Memory B cell (primary cell): ENCODE data around the gene LRRC4C.
A peak's percentile ranks its signal among the peaks of the same experiment; 100 is the strongest.

Experiments
- ATAC-seq: fragments of 150-1000 bp; cut with Tn5 transposase; 2 replicates; pipeline ENCODE4 v1.10.0; 2021; ENCODE audit warnings: low read depth, mild to moderate bottlenecking, moderate library complexity
- DNase-seq, 2 donors: peaks; one replicate each; pipeline ENCODE4 v3.0.0; 2022; ENCODE audit warnings: low spot score in 2 of 2
- H3K27ac Mint-ChIP-seq: one replicate; pipeline ENCODE4 v1.8.0; 2022; ENCODE audit warnings: mild to moderate bottlenecking, moderate library complexity, mixed read lengths
- H3K27me3 Mint-ChIP-seq: one replicate; pipeline ENCODE4 v1.8.0; 2022; ENCODE audit warnings: mixed read lengths
- H3K36me3 Mint-ChIP-seq: one replicate; pipeline ENCODE4 v1.8.0; 2022; ENCODE audit warnings: mild to moderate bottlenecking, mixed read lengths
- H3K4me1 Mint-ChIP-seq: one replicate; pipeline ENCODE4 v1.8.0; 2022; ENCODE audit warnings: mixed read lengths
- H3K4me3 Mint-ChIP-seq: one replicate; pipeline ENCODE4 v1.8.0; 2022; ENCODE audit warnings: mild to moderate bottlenecking, moderate library complexity, mixed read lengths
- H3K9me3 Mint-ChIP-seq: one replicate; pipeline ENCODE4 v1.8.0; 2022; ENCODE audit warnings: mixed read lengths

Gene LRRC4C

GRCh38 chr11:41328324-41328723, 131.1 kb downstream of the LRRC4C start:
- no peaks in the 10 kb centered on the region for H3K4me1 Mint-ChIP-seq
- no peaks in the 10 kb centered on the region for H3K9me3 Mint-ChIP-seq
- H3K36me3 Mint-ChIP-seq, result no peaks in the 10 kb centered on the region
- no peak overlapping the region for H3K27ac Mint-ChIP-seq
- no peak overlapping the region for H3K4me3 Mint-ChIP-seq
- no peaks in the 10 kb centered on the region for H3K27me3 Mint-ChIP-seq
- no peak for ATAC-seq
- no peak for DNase-seq

GRCh38 chr11:41323446-41323845, 136.0 kb downstream of the LRRC4C start:
- DNase-seq, result no peak
- H3K4me3 Mint-ChIP-seq, result no peak overlapping the region
- H3K9me3 Mint-ChIP-seq, result no peaks in the 10 kb centered on the region
- peaks cover 3% of the 10 kb centered on the region for H3K4me1 Mint-ChIP-seq
- H3K27me3 Mint-ChIP-seq, result no peaks in the 10 kb centered on the region
- no peaks in the 10 kb centered on the region for H3K36me3 Mint-ChIP-seq
- no peak for ATAC-seq
- H3K27ac Mint-ChIP-seq, result no peak overlapping the region

DNA sequence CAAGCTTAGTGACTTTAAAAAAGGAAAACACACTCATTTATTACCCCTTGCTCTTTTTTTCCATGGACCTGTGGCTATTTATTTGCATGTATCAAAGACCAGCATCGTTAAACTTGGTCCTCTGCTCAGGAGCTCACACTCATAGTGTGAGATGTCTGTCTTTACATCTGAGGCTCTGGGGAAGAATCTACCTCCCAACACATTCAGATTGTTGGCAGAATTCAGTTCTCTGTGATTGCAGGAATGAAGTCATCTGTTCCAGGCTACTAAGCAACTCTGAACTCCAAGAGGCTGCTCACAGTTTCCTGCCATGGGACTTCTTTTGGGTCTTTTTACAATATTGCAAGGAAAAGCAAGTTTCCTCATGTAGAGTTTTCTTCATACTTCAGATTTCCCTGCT, 138.8 kb downstream of the LRRC4C start:
- no peaks in the 10 kb centered on the region for H3K9me3 Mint-ChIP-seq
- ATAC-seq (no peak), DNase-seq (no peak)
- no peaks in the 10 kb centered on the region for H3K27me3 Mint-ChIP-seq
- no peak overlapping the region for H3K27ac Mint-ChIP-seq
- H3K4me1 Mint-ChIP-seq, result peaks cover 3% of the 10 kb centered on the region
- H3K36me3 Mint-ChIP-seq, result no peaks in the 10 kb centered on the region
- no peak overlapping the region for H3K4me3 Mint-ChIP-seq

- H3K4me1 Mint-ChIP-seq, result peaks cover 3% of the 10 kb centered on the region
- no peaks in the 10 kb centered on the region for H3K36me3 Mint-ChIP-seq
- no peaks in the 10 kb centered on the region for H3K9me3 Mint-ChIP-seq
- ATAC-seq (no peak), DNase-seq (no peak)
- no peak overlapping the region for H3K4me3 Mint-ChIP-seq
- H3K27me3 Mint-ChIP-seq, result no peaks in the 10 kb centered on the region
- H3K27ac Mint-ChIP-seq, result no peak overlapping the region
These were observed 139.2 kb downstream of the LRRC4C start for GRCh38 chr11:41320238-41320637.

DNA sequence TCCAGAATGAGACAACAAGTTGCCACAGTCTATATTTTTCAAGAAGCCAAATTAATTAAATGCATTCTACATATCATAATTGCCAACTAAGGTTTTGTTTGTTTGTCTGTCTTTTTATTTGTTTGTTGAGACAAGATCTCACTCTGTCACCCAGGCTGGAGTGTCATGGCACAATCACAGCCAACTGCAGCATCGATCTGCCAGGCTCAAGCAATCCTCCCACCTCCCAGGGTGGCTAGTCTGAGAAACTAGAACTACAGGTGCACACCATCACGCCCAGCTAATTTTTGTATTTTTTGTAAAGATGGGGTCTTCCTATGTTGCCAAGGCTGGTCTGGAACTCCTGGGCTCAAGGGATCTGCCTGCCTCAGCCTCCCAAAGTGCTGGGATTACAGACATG, 140.0 kb downstream of the LRRC4C start:
- Mint-ChIP-seq H3K4me3 (no peak overlapping the region), H3K27ac (no peak overlapping the region), H3K4me1 (peaks cover 3% of the 10 kb centered on the region), H3K27me3 (no peaks in the 10 kb centered on the region), H3K9me3 (no peaks in the 10 kb centered on the region), H3K36me3 (no peaks in the 10 kb centered on the region)
- ATAC-seq, result no peak
- no peak for DNase-seq

DNA sequence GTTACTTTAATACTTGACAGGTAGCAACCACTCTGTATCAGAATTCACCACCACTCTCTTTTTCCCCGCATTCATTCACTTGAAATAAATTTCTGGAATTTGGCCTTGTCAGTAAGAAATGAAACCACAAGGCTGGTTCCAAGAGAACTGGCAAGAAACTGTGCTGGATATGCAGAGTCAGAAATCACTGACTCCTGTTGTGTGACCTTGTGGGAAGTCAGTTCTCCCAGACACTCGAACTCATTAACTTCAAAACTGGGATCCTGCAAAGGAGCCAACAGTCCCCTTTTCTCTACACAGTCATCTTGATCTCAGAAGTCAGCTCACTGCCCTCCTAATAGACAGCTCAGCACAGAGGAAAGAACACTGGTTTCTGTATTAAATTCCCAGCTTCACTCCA, 142.7 kb downstream of the LRRC4C start:
- Mint-ChIP-seq H3K4me3 (no peak overlapping the region), H3K36me3 (no peaks in the 10 kb centered on the region), H3K27me3 (no peaks in the 10 kb centered on the region), H3K4me1 (peaks cover 3% of the 10 kb centered on the region), H3K27ac (no peak overlapping the region), H3K9me3 (no peaks in the 10 kb centered on the region)
- ATAC-seq (no peak), DNase-seq (no peak)

- no peak overlapping the region for H3K27ac Mint-ChIP-seq
- no peak for DNase-seq
- H3K9me3 Mint-ChIP-seq, result no peaks in the 10 kb centered on the region
- no peaks in the 10 kb centered on the region for H3K27me3 Mint-ChIP-seq
- no peak for ATAC-seq
- peaks cover 6% of the 10 kb centered on the region for H3K4me1 Mint-ChIP-seq
- no peak overlapping the region for H3K4me3 Mint-ChIP-seq
- H3K36me3 Mint-ChIP-seq, result no peaks in the 10 kb centered on the region
These were observed 146.2 kb downstream of the LRRC4C start for GRCh38 chr11:41313226-41313625.

GRCh38 chr11:41309716-41310115, 149.7 kb downstream of the LRRC4C start:
- no peaks in the 10 kb centered on the region for H3K36me3 Mint-ChIP-seq
- H3K27me3 Mint-ChIP-seq, result no peaks in the 10 kb centered on the region
- H3K4me3 Mint-ChIP-seq, result peak overlapping the region; percentile 8
- DNase-seq (no peak), ATAC-seq (no peak)
- peaks cover 14% of the 10 kb centered on the region for H3K4me1 Mint-ChIP-seq
- H3K9me3 Mint-ChIP-seq, result peaks cover 2% of the 10 kb centered on the region
- no peak overlapping the region for H3K27ac Mint-ChIP-seq

DNA sequence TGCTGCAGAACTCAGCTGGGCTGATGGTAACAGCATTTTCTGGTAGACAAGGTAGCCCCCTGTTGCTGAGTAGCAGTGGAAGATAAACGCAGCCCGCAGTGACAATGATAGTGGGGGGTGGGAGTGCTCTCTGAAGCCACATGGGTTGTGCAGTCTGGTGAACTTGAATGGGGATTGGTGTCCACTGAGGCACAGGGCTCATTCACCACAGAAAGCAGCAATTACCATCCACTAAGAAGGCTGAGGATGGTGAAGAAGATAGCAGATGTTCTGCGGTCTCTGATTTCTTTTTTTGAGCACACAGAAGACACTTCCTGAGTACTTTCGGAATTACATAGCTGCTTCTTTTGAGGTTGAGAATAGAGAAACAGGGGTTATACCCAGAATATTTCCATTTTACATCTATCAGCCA, 150.3 kb downstream of the LRRC4C start:
- DNase-seq (no peak), ATAC-seq (peak; percentile 61)
- Mint-ChIP-seq H3K27ac (peak overlapping the region; percentile 28), H3K27me3 (no peaks in the 10 kb centered on the region), H3K36me3 (no peaks in the 10 kb centered on the region), H3K4me3 (peak overlapping the region; percentile 52), H3K9me3 (peaks cover 2% of the 10 kb centered on the region), H3K4me1 (peaks cover 14% of the 10 kb centered on the region)

GRCh38 chr11:41308286-41308685, 151.2 kb downstream of the LRRC4C start:
- no peak overlapping the region for H3K27ac Mint-ChIP-seq
- H3K36me3 Mint-ChIP-seq, result no peaks in the 10 kb centered on the region
- H3K9me3 Mint-ChIP-seq, result peaks cover 2% of the 10 kb centered on the region
- H3K27me3 Mint-ChIP-seq, result no peaks in the 10 kb centered on the region
- no peak for ATAC-seq
- H3K4me1 Mint-ChIP-seq, result peaks cover 14% of the 10 kb centered on the region
- DNase-seq, result no peak
- H3K4me3 Mint-ChIP-seq, result no peak overlapping the region

- H3K27ac Mint-ChIP-seq, result no peak overlapping the region
- peak overlapping the region; percentile 11 for H3K4me3 Mint-ChIP-seq
These were observed 152.0 kb downstream of the LRRC4C start for GRCh38 chr11:41307296-41308080.

DNA sequence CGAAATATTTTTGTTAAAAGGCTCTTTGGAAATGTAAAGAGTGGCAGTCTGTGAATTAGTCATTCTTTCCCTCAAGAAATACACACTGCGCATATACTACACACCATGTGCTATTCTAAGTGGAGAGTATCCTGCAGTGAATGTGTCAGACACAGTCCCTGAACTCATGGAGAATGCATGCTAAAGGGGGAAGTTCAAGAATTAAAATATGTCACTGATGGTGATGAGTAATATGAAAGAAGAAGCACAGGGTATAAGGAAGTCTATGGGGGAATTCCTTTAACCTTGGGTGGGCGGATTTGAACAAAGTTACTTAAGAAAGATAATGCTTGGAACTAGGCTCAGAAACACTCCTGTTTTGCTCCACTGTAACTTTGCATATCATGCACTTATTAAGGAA, 153.0 kb downstream of the LRRC4C start:
- Mint-ChIP-seq H3K4me1 (peaks cover 14% of the 10 kb centered on the region), H3K27me3 (no peaks in the 10 kb centered on the region), H3K4me3 (no peak overlapping the region), H3K9me3 (peaks cover 2% of the 10 kb centered on the region), H3K36me3 (no peaks in the 10 kb centered on the region), H3K27ac (no peak overlapping the region)
- ATAC-seq (peak; percentile 72), DNase-seq (no peak)

More at GRCh38 chr11:41307296-41308080, 152.0 kb downstream of the LRRC4C start:
- Mint-ChIP-seq H3K27me3 (no peaks in the 10 kb centered on the region), H3K36me3 (no peaks in the 10 kb centered on the region), H3K4me1 (peaks cover 14% of the 10 kb centered on the region), H3K9me3 (peaks cover 2% of the 10 kb centered on the region)
- DNase-seq (no peak), ATAC-seq (no peak)

- peaks cover under 1% of the 10 kb centered on the region for H3K9me3 Mint-ChIP-seq
- DNase-seq, result no peak
- H3K4me3 Mint-ChIP-seq, result no peak overlapping the region
- H3K4me1 Mint-ChIP-seq, result no peaks in the 10 kb centered on the region
- no peaks in the 10 kb centered on the region for H3K36me3 Mint-ChIP-seq
- no peak for ATAC-seq
- no peaks in the 10 kb centered on the region for H3K27me3 Mint-ChIP-seq
- no peak overlapping the region for H3K27ac Mint-ChIP-seq
These were observed 158.4 kb downstream of the LRRC4C start for GRCh38 chr11:41301023-41301422.

GRCh38 chr11:41289408-41289807, 170.0 kb downstream of the LRRC4C start:
- Mint-ChIP-seq H3K4me3 (no peak overlapping the region), H3K27me3 (no peaks in the 10 kb centered on the region), H3K4me1 (no peaks in the 10 kb centered on the region), H3K27ac (no peak overlapping the region), H3K36me3 (no peaks in the 10 kb centered on the region), H3K9me3 (peaks cover 2% of the 10 kb centered on the region)
- ATAC-seq (peak; percentile 44), DNase-seq (no peak)

DNA sequence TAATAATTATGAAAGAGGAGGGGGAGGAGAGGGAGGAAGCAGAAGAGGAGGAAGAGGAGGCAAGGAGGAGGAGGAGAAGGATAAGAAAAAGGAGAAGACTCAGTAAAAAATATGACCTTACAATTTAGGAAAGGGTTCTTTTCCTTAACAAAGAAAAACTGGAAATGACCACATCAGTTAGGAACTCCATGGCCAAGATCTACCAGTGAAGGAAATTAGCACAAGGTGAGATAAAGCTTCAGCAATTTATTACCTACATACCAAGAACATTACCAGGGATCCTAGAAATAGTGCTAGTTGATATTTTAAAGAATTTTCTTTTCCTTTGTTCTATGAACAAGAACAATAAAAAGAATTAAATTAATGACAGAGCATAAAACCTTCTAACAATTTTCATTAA, 172.7 kb downstream of the LRRC4C start:
- DNase-seq (no peak), ATAC-seq (no peak)
- Mint-ChIP-seq H3K27me3 (no peaks in the 10 kb centered on the region), H3K27ac (no peak overlapping the region), H3K9me3 (peaks cover 2% of the 10 kb centered on the region), H3K36me3 (no peaks in the 10 kb centered on the region), H3K4me1 (no peaks in the 10 kb centered on the region), H3K4me3 (no peak overlapping the region)
